ENCODE results near the gene DKK3.

Gene DKK3

GRCh38 chr11:11966826-11967668, 41.4 kb downstream of the DKK3 start:
- DNase-seq (ENCODE audit: low spot score): peak; percentile 93

GRCh38 chr11:11966354-11966741, 42.1 kb downstream of the DKK3 start:
- DNase-seq (ENCODE audit: low spot score): no peak

GRCh38 chr11:11965656-11966353, 42.6 kb downstream of the DKK3 start:
- no peak for DNase-seq (ENCODE audit: low spot score)

GRCh38 chr11:11965192-11965591, 43.2 kb downstream of the DKK3 start:
- DNase-seq (ENCODE audit: low spot score): no peak

- DNase-seq (ENCODE audit: low spot score): no peak
These were observed 43.7 kb downstream of the DKK3 start for GRCh38 chr11:11964774-11965150.

- no peak for DNase-seq (ENCODE audit: low spot score)
These were observed 44.3 kb downstream of the DKK3 start for GRCh38 chr11:11963842-11964773.

- no peak for DNase-seq (ENCODE audit: low spot score)
These were observed 45.4 kb downstream of the DKK3 start for GRCh38 chr11:11963067-11963466.

DNA sequence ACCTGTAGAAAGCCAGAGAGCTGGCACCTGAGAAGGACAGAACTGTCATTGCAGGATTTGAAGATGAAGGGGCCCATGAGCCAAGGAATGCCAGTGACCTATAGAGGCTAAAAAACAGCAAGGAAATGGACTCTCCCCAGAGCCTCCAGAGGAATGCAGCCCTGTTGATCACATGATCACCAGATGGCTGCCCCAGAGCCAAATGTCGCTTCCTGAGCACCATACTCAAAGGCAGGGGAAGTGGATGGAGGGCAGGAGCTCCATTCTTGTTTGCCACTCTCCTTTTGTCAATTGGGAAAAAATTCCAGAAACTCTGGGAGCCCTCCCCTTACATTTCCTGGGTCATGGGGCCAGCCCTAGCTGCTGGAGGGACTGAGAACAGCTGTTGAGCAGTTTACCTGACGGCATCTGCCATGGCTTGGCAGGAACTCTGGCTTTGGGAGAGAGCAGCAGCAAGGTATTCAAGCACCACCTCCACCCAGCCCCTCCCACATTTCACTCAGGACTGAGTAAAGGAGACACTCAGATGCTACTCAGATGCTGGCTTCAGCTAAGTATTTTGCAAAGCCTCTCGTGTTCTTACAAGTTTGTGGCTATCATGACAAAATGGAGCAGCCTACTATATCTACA, 46.9 kb downstream of the DKK3 start:
- DNase-seq (ENCODE audit: low spot score): no peak

- no peak for DNase-seq (ENCODE audit: low spot score)
These were observed 47.7 kb downstream of the DKK3 start for GRCh38 chr11:11960687-11961086.

- DNase-seq (ENCODE audit: low spot score): no peak
These were observed 48.8 kb downstream of the DKK3 start for GRCh38 chr11:11959601-11960000.

DNA sequence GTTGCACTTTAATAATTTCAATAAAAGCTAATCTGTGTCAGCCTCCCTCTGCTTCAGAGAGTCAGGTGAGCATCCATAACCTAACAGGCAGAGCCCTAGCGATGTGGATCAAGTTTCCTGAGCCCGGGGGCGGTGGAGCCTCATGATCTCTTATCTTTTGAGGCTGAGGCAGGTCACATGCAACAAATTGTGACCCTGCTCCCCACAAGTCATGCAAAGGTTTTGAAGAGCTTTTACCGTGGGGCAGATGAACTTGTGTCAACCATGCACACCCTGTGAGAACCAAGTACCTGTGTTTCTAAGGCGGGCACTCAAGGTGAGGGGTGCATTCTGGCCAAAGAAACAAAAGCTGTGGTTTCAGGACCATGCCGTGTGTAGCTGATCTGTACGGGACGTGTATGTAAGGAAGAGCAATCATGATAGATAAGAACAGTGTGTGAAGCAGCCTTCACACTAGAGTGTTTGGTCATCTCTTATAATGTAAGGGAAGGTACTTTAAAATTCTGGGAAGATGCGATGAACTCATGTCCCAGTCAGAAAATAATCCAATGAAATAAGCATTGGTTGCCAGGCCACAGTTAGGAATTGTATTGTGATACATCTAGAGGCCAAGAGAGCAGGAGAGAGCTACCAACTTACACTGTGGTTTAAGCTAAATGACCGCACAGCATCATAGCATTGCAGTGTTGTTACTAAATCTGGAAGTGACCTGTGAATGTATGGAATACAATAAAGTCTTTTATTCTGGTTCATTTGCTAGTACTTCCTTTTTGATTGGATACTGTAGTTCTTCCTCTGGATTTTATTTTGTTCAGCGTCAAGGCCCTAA, 49.8 kb downstream of the DKK3 start:
- DNase-seq (ENCODE audit: low spot score): no peak

DNA sequence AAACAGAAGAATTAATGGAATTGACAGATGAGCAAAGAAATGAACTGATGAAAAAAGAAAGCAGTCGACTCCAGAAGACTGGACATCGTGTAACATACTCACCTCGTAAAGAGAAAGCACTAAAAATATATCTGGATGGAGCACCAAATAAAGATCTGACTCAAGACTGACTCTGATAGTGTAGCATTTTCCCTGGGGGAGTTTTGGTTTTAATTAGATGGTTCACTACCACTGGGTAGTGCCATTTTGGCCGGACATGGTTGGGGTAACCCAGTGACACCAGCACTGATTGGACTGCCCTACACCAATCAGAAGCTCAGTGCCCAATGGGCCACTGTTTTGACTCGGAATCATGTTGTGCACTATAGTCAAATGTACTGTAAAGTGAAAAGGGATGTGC, 52.4 kb downstream of the DKK3 start:
- no peak for DNase-seq (ENCODE audit: low spot score)

DNA sequence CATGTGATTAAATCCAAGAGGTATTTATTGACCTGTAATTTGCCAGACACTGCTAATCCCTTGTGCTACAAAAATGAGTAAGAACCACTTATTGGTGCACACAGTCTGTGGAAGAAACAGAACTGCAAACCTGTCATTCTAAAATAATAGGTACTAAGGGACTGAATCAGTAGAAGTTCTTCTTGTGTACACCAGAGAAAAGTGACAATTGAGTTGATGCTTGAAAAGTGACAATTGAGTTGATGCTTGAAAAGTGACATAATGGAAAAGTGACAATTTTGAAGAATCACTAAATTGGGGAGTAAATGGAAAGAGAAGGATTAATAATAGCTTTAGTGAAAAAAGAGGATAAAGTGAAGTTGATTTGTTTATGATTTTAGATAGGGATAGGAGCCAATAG, 56.4 kb downstream of the DKK3 start:
- DNase-seq (ENCODE audit: low spot score): no peak

- DNase-seq (ENCODE audit: low spot score): no peak
These were observed 58.9 kb downstream of the DKK3 start for GRCh38 chr11:11949482-11949881.

DNA sequence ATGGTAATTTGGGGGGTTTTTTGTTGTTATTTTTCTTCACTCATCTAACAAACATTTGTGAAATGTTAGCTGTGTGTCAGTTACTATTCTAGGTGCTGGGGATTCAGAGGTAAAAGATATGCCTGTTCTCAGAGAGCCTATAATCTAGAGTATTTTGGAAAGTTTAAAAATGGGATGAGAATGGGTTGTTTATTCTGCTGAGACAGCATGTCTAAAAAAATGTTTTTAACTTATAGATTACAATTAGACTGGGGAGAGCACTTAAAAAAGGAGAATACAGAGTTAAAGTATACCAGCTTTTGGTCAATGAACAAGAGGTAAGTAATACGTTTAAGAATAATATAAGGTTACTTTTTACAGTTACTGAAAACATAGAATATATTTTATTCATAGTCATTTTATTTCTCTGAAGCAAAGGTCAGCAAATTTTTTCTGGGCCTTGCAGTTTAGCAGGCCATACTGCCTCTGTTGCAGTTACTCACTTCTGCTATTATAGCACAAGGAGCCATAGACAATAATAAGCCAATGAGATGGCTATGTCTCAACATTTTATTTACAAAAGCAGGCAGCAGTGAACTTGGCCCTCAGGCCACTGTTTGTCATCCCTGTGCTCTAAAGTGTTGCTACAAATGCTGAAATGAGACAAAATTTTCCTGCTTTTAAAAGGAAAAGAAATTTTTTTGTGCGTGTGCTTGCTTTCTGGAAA, 60.0 kb downstream of the DKK3 start:
- DNase-seq (ENCODE audit: low spot score): no peak

- DNase-seq (ENCODE audit: low spot score): no peak
These were observed 60.6 kb downstream of the DKK3 start for GRCh38 chr11:11947825-11948224.

DNA sequence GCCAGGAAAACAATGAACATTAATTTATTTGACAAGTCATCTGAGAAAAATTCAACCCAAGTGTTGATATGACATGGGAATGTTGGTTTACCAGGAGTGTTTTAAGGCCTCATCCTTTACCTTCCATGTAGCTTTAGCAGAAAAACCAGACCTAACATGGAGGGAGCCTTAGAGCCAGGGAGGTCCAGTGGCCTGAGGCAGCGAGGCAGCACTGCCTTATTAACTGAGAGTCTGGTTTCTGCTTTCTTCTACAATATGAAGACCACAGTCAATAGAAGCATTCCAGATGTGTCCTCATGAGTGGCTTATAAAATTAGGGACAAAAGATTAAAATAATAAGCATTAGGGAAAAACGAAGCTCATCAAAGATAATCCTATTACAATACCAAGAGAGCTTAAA, 61.5 kb downstream of the DKK3 start:
- DNase-seq (ENCODE audit: low spot score): no peak

- no peak for DNase-seq (ENCODE audit: low spot score)
These were observed 62.2 kb downstream of the DKK3 start for GRCh38 chr11:11946180-11946579.

DNA sequence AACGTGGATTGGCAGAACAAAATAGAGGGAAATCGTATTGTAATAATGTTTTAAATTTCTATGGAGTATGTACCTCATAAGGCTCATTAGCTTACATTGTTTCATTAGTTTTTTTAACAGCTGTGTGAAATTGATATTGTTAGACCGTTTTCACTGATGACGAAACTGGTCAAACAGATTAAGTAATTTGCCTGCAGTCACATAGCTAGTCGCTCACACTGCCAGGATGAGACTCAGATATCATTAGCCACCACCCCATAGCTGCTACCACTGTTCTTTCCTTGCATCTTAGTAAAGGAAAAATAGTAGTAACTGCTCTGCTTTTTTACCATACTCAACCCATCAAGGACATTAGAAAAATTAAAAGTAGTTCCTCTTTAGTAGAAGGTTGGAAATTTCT, 64.0 kb downstream of the DKK3 start:
- no peak for DNase-seq (ENCODE audit: low spot score)

GRCh38 chr11:11942668-11943067, 65.8 kb downstream of the DKK3 start:
- no peak for DNase-seq (ENCODE audit: low spot score)

GRCh38 chr11:11940551-11940950, 67.9 kb downstream of the DKK3 start:
- peak; percentile 10 for DNase-seq (ENCODE audit: low spot score)

Measured in iPS-NIHi11 (cell line).